Keratinocyte (primary cell): Measurements from ENCODE around the gene KLHL21. TPM values are rescaled to one million over a fixed set of nuclear protein-coding genes. Genes with fewer than 3 reads are reported as not detected.

ENCODE experiments used
- DNase-seq: peaks from one replicate; pipeline ENCODE4 v3.0.0-alpha.2; 2011; ENCODE audit warnings: low read depth, missing footprints, low spot score
- FAIRE-seq: peaks from 2 replicates; lab custom pipeline; 2011; peaks lifted over from hg19 to GRCh38; lab: Jason Lieb, UNC
- H2AFZ ChIP-seq: 2 replicates; pipeline ENCODE4 v1.6.0; 2012; ENCODE audit warnings: low read length, control low read depth, inconsistent platforms; ENCODE audit not compliant: control insufficient read depth
- H3K27ac ChIP-seq: 2 replicates; pipeline ENCODE4 v1.5.1; 2011; ENCODE audit warnings: low read length; ENCODE audit not compliant: control insufficient read depth, insufficient read depth
- H3K27me3 ChIP-seq: 3 replicates; pipeline ENCODE4 v1.6.0; 2011; ENCODE audit warnings: low read length; ENCODE audit not compliant: control insufficient read depth, insufficient read depth; ENCODE audit errors: extremely low read depth
- H3K36me3 ChIP-seq, 2 experiments: 2 replicates in 1 of 2; 3 replicates in 1 of 2; pipeline ENCODE4 v1.5.1; 2011; ENCODE audit warnings: low read length in 2 of 2, mild to moderate bottlenecking in 1 of 2; ENCODE audit not compliant: control insufficient read depth in 2 of 2, insufficient read depth in 2 of 2; ENCODE audit errors: extremely low read depth in 1 of 2
- H3K4me1 ChIP-seq: 3 replicates; pipeline ENCODE4 v1.5.1; 2011; ENCODE audit warnings: low read length; ENCODE audit not compliant: control insufficient read depth, insufficient read depth; ENCODE audit errors: extremely low read depth
- H3K4me2 ChIP-seq: 3 replicates; pipeline ENCODE4 v1.6.0; 2011; ENCODE audit warnings: low read depth, low read length; ENCODE audit not compliant: control insufficient read depth, insufficient read depth; ENCODE audit errors: extremely low read depth
- H3K4me3 ChIP-seq, 3 experiments: fragments of 200-600 bp in 1 of 3; sonication (generic) in 1 of 3; 2 replicates in 2 of 3; 3 replicates in 1 of 3; pipeline ENCODE4 v1.5.1; 2011 to 2016; ENCODE audit warnings: low read length in 3 of 3, mild to moderate bottlenecking in 3 of 3, control low read depth in 2 of 3, inconsistent platforms in 1 of 3, low read depth in 1 of 3, mixed read lengths in 1 of 3, mixed run types in 1 of 3, moderate library complexity in 1 of 3; ENCODE audit not compliant: control insufficient read depth in 2 of 3, insufficient read depth in 2 of 3; ENCODE audit errors: extremely low read depth in 1 of 3
- H3K79me2 ChIP-seq: 2 replicates; pipeline ENCODE4 v1.6.0; 2012; ENCODE audit warnings: low read length; ENCODE audit not compliant: control insufficient read depth, insufficient read depth
- H3K9ac ChIP-seq: 3 replicates; pipeline ENCODE4 v1.6.0; 2011; ENCODE audit warnings: low read length; ENCODE audit not compliant: control insufficient read depth, insufficient read depth; ENCODE audit errors: extremely low read depth
- H3K9me1 ChIP-seq: 3 replicates; pipeline ENCODE4 v1.6.0; 2011; ENCODE audit warnings: low read length; ENCODE audit not compliant: control insufficient read depth, insufficient read depth; ENCODE audit errors: extremely low read depth
- H3K9me3 ChIP-seq: 2 replicates; pipeline ENCODE4 v1.5.1; 2012; ENCODE audit warnings: low read depth, low read length; ENCODE audit not compliant: control insufficient read depth
- H4K20me1 ChIP-seq: 3 replicates; pipeline ENCODE4 v1.6.0; 2011; ENCODE audit warnings: low read length; ENCODE audit not compliant: control insufficient read depth, insufficient read depth; ENCODE audit errors: extremely low read depth
- CTCF ChIP-seq, 3 experiments: IDR thresholded peaks in 1 of 3; conservative IDR thresholded peaks in 1 of 3; optimal IDR thresholded peaks in 1 of 3; 2 replicates in 2 of 3; 3 replicates in 1 of 3; pipeline versions ENCODE3 to v1.5.1; 2011; ENCODE audit warnings: low read length in 3 of 3, mild to moderate bottlenecking in 3 of 3, moderate library complexity in 2 of 3, control low read depth in 1 of 3, inconsistent platforms in 1 of 3; ENCODE audit not compliant: insufficient read depth in 2 of 3; ENCODE audit errors: extremely low read depth in 1 of 3
- EZH2 ChIP-seq: IDR thresholded peaks from one replicate; pipeline ENCODE4 v1.6.1; 2012; ENCODE audit warnings: inconsistent platforms, mild to moderate bottlenecking, low read length, moderate library complexity
- dilution Hi-C: fragments of 300-500 bp; cut with MboI; formaldehyde crosslinking; loops from one replicate; pipeline ENCODE4 v1.7.0; 2020; ENCODE audit warnings: low sequenced_read_pairs; ENCODE audit not compliant: extremely low pct_ligation_motif_present
- polyA plus RNA-seq, 5 experiments: library from polyadenylated mRNA; depleted of rRNA in 3 of 5; stranded (reverse) in 3 of 5; stranded (forward) in 1 of 5; unstranded in 1 of 5; fragments of >200 nt; gene quantifications; 1 replicate in 1 of 5; 2 replicates in 3 of 5; 3 replicates in 1 of 5; pipeline versions ENCODE4 v1.2.1 to v1.2.3, GENCODE V29; 2011 to 2012; ENCODE audit warnings: missing spikeins in 2 of 5, low read depth in 1 of 5, low replicate concordance in 1 of 5

The KLHL21 gene
- polyA plus RNA-seq, 1 donor (not counting 4 experiments of a cell fraction or from before 2014, with no cell fraction given) = 24.8 TPM

- H3K36me3 ChIP-seq = peaks cover 50 to 76% of the 10 kb centered on the region in 2 experiments
These were observed 11.0 kb downstream of the KLHL21 start for GRCh38 chr1:6591644-6592043.

GRCh38 chr1:6591222-6591621, 11.4 kb downstream of the KLHL21 start:
- H3K27ac ChIP-seq = no peak overlapping the region
- dilution Hi-C loops = no loop called here
- no peak overlapping the region for H3K9ac ChIP-seq
- H3K27me3 ChIP-seq = no peaks in the 10 kb centered on the region
- no peak for TF ChIP-seq CTCF (optimal IDR thresholded peaks at IDR 0.05 in 1 of 3, IDR thresholded peaks at IDR 0.05 in 1 of 3, conservative IDR thresholded peaks at IDR 0.05 in 1 of 3; ENCODE audit: extremely low read depth in 1 of 3, insufficient read depth in 2 of 3, low read length in 3 of 3)
- no peak for TF ChIP-seq EZH2
- peaks cover 7% of the 10 kb centered on the region for H3K9me1 ChIP-seq
- H3K4me3 ChIP-seq = no peak overlapping the region
- no peak for FAIRE-seq
- H3K4me2 ChIP-seq = no peak overlapping the region
- no peak overlapping the region for H2AFZ ChIP-seq
- no peaks in the 10 kb centered on the region for H3K9me3 ChIP-seq
- no peak for DNase-seq
- peaks cover 59% of the 10 kb centered on the region for H4K20me1 ChIP-seq
- H3K79me2 ChIP-seq = peaks cover 44% of the 10 kb centered on the region
- H3K36me3 ChIP-seq = peaks cover 50 to 72% of the 10 kb centered on the region in 2 experiments
- H3K4me1 ChIP-seq = peaks cover 33% of the 10 kb centered on the region

More at GRCh38 chr1:6591644-6592043, 11.0 kb downstream of the KLHL21 start:
- peaks cover 61% of the 10 kb centered on the region for H4K20me1 ChIP-seq
- DNase-seq = no peak
- no peaks in the 10 kb centered on the region for H3K27me3 ChIP-seq
- H3K9me3 ChIP-seq = no peaks in the 10 kb centered on the region
- TF ChIP-seq CTCF (optimal IDR thresholded peaks at IDR 0.05 in 1 of 3, IDR thresholded peaks at IDR 0.05 in 1 of 3, conservative IDR thresholded peaks at IDR 0.05 in 1 of 3; ENCODE audit: extremely low read depth in 1 of 3, insufficient read depth in 2 of 3, low read length in 3 of 3) (no peak), EZH2 (no peak)
- H3K79me2 ChIP-seq = peaks cover 48% of the 10 kb centered on the region
- no peak overlapping the region for H3K9ac ChIP-seq
- peaks cover 33% of the 10 kb centered on the region for H3K4me1 ChIP-seq
- no peak overlapping the region for H3K4me3 ChIP-seq
- H2AFZ ChIP-seq = no peak overlapping the region
- no peak overlapping the region for H3K27ac ChIP-seq
- H3K9me1 ChIP-seq = peaks cover 7% of the 10 kb centered on the region
- dilution Hi-C loops = no loop called here
- H3K4me2 ChIP-seq = no peak overlapping the region
- FAIRE-seq = no peak
